Mononuclear cell (primary cell): ENCODE data around the gene TPM2. TPM values are rescaled to one million over a fixed set of nuclear protein-coding genes. Genes with fewer than 3 reads are reported as not detected.

Experiments
- H3K27me3 ChIP-seq: 2 replicates; pipeline ENCODE4 v1.6.0; 2011; ENCODE audit warnings: low read length, control low read depth; ENCODE audit not compliant: insufficient read depth
- H3K4me1 ChIP-seq: 2 replicates; pipeline ENCODE4 v1.5.1; 2011; ENCODE audit warnings: mild to moderate bottlenecking, low read length, control low read depth; ENCODE audit not compliant: insufficient read depth
- H3K4me3 ChIP-seq: 2 replicates; pipeline ENCODE4 v1.5.1; 2011; ENCODE audit warnings: mild to moderate bottlenecking, low read length, moderate library complexity
- H3K9me3 ChIP-seq: 2 replicates; pipeline ENCODE4 v1.5.1; 2011; ENCODE audit warnings: low read depth, mild to moderate bottlenecking, control low read depth, low read length
- total RNA-seq: library from RNA; depleted of rRNA; stranded (reverse); fragments of >200 nt; gene quantifications from one replicate; pipeline ENCODE4 v1.2.3, GENCODE V29; 2012

The TPM2 gene
- total RNA-seq, 1 donor: 7.3 TPM

DNA sequence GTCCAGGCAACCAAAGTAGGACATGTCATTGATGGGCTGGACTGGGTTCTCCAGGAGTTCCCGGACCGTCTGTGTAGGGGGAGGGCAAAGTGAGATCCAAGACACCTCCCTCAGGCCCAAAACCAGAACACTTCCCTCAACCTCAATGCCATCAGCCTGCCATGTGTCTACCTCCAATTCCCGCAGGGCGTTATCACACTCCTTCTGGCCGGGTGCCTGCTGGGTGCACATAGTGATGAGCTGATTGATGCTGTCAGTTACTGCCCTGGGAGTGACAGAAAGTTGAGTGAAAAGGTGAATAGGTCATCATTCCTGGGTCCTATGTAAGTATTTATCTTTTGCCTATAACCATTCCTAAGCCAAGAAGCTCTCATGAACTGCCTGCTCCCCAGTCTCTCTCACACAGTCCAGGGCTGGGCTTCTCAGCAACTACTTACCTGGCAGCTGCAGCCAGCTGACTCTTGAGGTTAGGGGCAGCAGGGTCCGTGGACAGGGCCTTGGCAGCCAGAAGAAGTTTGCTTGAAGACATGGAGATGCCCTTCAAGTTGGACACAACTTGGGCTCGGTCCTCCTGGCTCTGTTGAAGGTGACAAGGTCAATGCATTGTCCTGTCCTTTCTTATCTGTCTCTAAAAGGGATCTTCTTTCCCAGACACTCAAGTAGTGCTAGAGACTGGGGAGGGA, 21.2 kb upstream of the TPM2 start:
- Histone ChIP-seq H3K9me3 (no peaks in the 10 kb centered on the region), H3K4me3 (no peak overlapping the region), H3K27me3 (no peaks in the 10 kb centered on the region), H3K4me1 (no peaks in the 10 kb centered on the region)

DNA sequence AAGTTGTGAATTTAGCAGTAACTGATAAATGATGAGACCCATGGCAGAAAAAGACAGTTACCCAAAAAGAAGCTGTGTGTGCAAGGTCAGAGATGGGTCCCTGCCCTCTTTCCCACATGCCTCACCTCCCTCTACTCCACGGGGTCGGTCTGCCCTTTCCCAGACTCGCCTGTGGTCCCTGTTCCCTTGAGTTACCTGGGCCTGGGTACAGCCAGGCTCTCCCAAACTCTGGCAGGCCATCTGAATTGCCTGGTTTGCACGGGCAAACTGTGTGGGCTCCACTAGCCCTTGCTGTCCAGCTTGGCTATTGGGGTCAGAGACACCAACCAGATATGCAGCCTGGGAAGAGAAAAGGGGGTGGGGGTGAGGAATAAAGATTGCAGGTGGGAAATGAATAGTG, 18.4 kb upstream of the TPM2 start:
- H3K4me3 ChIP-seq: no peak overlapping the region
- no peaks in the 10 kb centered on the region for H3K27me3 ChIP-seq
- H3K9me3 ChIP-seq: no peaks in the 10 kb centered on the region
- H3K4me1 ChIP-seq: no peaks in the 10 kb centered on the region

DNA sequence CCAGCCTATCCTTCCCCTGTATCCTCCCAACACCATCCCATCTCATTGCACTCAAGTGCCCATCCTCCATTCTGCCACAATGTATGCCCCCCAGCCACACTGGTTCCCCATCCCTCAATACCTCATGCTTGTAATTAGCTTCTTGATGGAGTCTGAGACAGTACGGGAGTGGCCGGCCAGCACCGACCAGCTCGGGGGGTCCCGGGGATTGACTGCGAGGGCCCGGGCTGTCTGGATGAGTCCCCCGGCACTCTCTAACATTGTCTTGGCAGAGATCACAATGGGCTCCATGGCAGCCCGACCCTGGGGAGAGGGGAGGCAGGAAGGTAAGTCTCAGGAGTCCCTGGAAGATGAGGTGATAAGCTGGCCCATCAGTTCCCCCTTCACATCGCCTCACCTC, 17.2 kb upstream of the TPM2 start:
- no peaks in the 10 kb centered on the region for H3K27me3 ChIP-seq

GRCh38 chr9:35705836-35706430, 16.2 kb upstream of the TPM2 start:
- Histone ChIP-seq H3K9me3 (no peaks in the 10 kb centered on the region), H3K27me3 (no peaks in the 10 kb centered on the region), H3K4me1 (no peaks in the 10 kb centered on the region), H3K4me3 (no peak overlapping the region)

More for the DNA sequence above, 17.2 kb upstream of the TPM2 start:
- H3K9me3 ChIP-seq: no peaks in the 10 kb centered on the region
- H3K4me1 ChIP-seq: no peaks in the 10 kb centered on the region
- H3K4me3 ChIP-seq: no peak overlapping the region

- Histone ChIP-seq H3K4me1 (no peaks in the 10 kb centered on the region), H3K4me3 (no peak overlapping the region), H3K27me3 (no peaks in the 10 kb centered on the region), H3K9me3 (no peaks in the 10 kb centered on the region)
Observed at GRCh38 chr9:35705372-35705771, 15.6 kb upstream of the TPM2 start.

- H3K9me3 ChIP-seq: no peaks in the 10 kb centered on the region
- no peak overlapping the region for H3K4me3 ChIP-seq
- H3K4me1 ChIP-seq: no peaks in the 10 kb centered on the region
- no peaks in the 10 kb centered on the region for H3K27me3 ChIP-seq
Observed at GRCh38 chr9:35703906-35704672, 14.4 kb upstream of the TPM2 start.

- H3K9me3 ChIP-seq: no peaks in the 10 kb centered on the region
- H3K4me3 ChIP-seq: no peak overlapping the region
- no peaks in the 10 kb centered on the region for H3K27me3 ChIP-seq
- no peaks in the 10 kb centered on the region for H3K4me1 ChIP-seq
Observed at GRCh38 chr9:35702696-35703095, 13.0 kb upstream of the TPM2 start.

DNA sequence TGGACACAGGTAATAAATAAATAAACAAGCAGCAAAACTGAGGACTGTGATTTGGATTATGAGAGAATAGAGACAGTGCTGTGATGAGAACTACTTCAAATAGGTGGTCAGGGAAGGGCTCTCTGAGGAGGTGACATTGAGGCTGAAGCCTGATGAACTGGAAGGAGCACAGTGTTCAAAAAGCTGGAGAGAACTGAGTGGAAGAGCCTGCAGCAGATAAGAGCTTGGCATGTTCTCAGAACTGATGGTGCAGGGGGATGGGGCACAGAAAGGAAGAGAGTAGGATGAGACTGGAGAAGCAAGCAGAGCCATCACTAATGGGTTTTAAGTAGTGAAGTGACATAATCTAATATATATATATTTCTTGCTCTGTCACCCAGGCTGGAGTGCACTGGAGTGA, 11.2 kb upstream of the TPM2 start:
- H3K4me1 ChIP-seq: peaks cover 4% of the 10 kb centered on the region
- H3K27me3 ChIP-seq: no peaks in the 10 kb centered on the region
- no peak overlapping the region for H3K4me3 ChIP-seq
- no peaks in the 10 kb centered on the region for H3K9me3 ChIP-seq

GRCh38 chr9:35700031-35700430, 10.3 kb upstream of the TPM2 start:
- H3K27me3 ChIP-seq: no peaks in the 10 kb centered on the region
- H3K4me1 ChIP-seq: peaks cover 4% of the 10 kb centered on the region
- H3K9me3 ChIP-seq: no peaks in the 10 kb centered on the region
- H3K4me3 ChIP-seq: no peak overlapping the region

DNA sequence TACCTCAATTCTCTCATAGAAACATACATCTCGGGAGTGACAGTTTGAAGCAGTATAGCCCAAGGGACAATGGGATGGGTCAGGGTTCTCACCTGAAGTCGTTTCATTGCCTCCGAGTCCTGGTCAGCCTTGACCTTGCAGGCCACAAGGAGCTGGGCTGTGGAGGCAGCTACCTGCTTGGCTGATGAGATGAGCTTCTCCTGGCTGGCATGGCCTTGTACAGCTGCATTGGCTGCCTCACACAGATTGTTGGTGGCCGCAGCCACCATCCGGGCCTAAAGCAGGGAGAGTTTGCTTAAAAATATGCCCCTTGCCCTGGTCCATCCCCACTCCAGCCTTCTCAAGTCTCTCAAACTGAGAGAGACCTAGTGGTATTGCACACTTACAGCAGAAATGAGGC, 8.5 kb upstream of the TPM2 start:
- Histone ChIP-seq H3K4me3 (no peak overlapping the region), H3K4me1 (peaks cover 4% of the 10 kb centered on the region), H3K27me3 (no peaks in the 10 kb centered on the region), H3K9me3 (no peaks in the 10 kb centered on the region)

- H3K9me3 ChIP-seq: no peaks in the 10 kb centered on the region
- H3K4me3 ChIP-seq: no peak overlapping the region
- no peaks in the 10 kb centered on the region for H3K27me3 ChIP-seq
Observed at GRCh38 chr9:35697486-35697885, 7.8 kb upstream of the TPM2 start.

DNA sequence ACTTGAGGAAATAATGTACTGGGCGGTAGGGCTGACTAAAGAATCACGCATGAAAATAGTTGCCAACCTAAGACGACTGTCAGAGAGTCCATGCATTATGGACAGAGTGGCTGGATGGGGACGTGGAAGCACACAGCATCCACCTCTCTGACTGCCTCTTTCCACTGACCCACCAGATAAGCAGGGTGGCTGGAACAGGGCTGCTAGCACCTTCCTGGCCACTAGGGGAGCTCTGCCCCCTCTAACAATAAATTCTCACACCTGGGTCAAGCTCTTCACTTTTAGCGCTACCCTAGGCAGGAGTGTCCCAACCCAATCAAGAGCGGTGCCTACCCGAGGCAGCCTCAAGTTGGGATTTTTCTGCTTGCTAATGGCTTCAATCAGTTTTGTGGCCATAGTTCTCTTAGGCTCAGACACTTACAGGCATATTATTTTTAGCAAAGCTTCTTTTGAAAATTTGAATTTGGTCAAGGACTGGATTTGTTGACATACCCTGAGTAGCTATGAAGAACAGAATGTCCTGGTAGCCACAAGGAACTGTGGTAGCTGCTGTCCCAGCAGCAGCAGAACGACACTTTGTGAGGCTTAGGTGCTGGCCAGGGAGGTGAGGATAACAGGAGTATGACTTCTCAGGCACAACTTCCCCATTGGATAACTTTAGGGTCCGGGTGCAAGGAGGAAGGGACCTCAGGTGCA, 6.9 kb upstream of the TPM2 start:
- Histone ChIP-seq H3K27me3 (no peaks in the 10 kb centered on the region), H3K4me1 (peaks cover 5% of the 10 kb centered on the region), H3K4me3 (no peak overlapping the region)

More at GRCh38 chr9:35697486-35697885, 7.8 kb upstream of the TPM2 start:
- H3K4me1 ChIP-seq: peaks cover 4% of the 10 kb centered on the region

DNA sequence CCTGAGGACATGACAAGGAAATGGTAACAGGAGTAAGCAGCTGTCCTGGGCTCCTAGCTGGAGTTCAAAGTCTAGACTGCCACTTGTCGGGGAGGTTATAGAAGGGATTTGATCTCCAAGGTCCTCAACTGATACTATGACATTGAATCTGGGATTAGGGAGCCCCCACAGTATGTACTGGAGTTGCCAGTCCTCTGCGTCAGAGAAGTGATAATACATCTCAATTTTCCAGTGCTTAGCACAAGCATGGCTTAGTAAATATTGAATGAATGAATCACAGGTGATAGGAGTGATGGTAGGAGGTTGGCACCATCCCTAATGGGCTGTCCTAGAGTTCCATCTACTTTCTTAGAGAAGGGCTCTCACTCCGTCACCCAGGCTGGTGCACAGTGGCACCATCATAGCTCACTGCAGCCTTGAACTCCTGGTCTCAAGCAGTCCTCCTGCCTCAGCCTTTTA, 6.2 kb upstream of the TPM2 start:
- H3K9me3 ChIP-seq: no peaks in the 10 kb centered on the region
- no peak overlapping the region for H3K4me3 ChIP-seq
- no peaks in the 10 kb centered on the region for H3K27me3 ChIP-seq
- peaks cover 12% of the 10 kb centered on the region for H3K4me1 ChIP-seq

More for the DNA sequence above, 6.9 kb upstream of the TPM2 start:
- H3K9me3 ChIP-seq: no peaks in the 10 kb centered on the region

DNA sequence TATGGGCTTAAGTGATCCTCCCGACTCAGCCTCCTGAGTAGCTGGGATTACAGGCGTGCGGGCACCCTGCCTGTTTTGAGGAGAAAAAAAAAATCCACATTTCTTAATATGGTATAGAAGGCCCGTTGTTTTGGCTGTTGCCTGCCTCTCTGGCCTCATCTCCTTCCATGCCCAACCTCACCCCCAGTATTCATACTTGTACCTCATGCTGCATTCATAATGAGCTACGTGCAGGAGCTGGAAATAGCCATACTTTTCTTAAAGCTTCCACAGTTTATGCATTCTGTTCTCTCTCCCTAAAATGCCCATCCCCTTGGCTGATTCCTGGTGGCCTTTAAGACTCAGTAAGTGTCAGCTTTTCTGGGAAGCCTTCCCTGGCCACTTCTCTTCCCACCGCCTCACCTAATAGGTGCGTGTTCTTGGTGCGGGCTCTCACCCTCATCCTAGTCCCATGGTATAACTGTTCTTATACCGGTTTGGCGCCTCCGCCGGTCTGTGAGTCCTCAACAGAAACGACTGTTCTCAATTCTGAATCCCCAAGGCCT, 2.1 kb upstream of the TPM2 start:
- Histone ChIP-seq H3K9me3 (no peaks in the 10 kb centered on the region), H3K4me3 (no peak overlapping the region), H3K4me1 (peaks cover 21% of the 10 kb centered on the region), H3K27me3 (no peaks in the 10 kb centered on the region)

- no peaks in the 10 kb centered on the region for H3K27me3 ChIP-seq
- no peaks in the 10 kb centered on the region for H3K9me3 ChIP-seq
- H3K4me1 ChIP-seq: peaks cover 19% of the 10 kb centered on the region
- H3K4me3 ChIP-seq: peak overlapping the region; percentile 55
Observed at GRCh38 chr9:35691334-35691650, 1.6 kb upstream of the TPM2 start.
